WTC11 (cell line): ENCODE measurements around the gene USP13. TPM values are rescaled to one million over a fixed set of nuclear protein-coding genes. Genes with fewer than 3 reads are reported as not detected.

Experiments
- ATAC-seq: fragments of 200-7000 bp; cut with Tn5 transposase; 2 replicates; pipeline ENCODE4 v1.10.0; 2021; ENCODE audit warnings: mild to moderate bottlenecking, moderate library complexity
- CTCF ChIA-PET: fragments of 300-600 bp; sonication (Branson Sonifier 250); formaldehyde crosslinking; loops from one replicate; lab custom pipeline; 2021; ENCODE audit warnings: antibody characterized with exemption; lab: Charles Lee
- POLR2A ChIA-PET: fragments of 350-600 bp; sonication (Branson Sonifier 250); formaldehyde crosslinking; loops from one replicate; lab custom pipeline; 2021; ENCODE audit warnings: antibody characterized with exemption; lab: Charles Lee
- DNase-seq: peaks from one replicate; pipeline ENCODE4 v3.0.0; 2021; ENCODE audit warnings: low spot score
- H3K27ac Mint-ChIP-seq: 2 replicates; pipeline ENCODE4 v1.8.0; 2021; ENCODE audit warnings: mixed read lengths
- H3K27me3 Mint-ChIP-seq: 2 replicates; pipeline ENCODE4 v1.8.0; 2021; ENCODE audit warnings: low read depth, mild to moderate bottlenecking, moderate library complexity, mixed read lengths
- H3K36me3 Mint-ChIP-seq: 2 replicates; pipeline ENCODE4 v1.8.0; 2021; ENCODE audit warnings: mixed read lengths
- H3K4me1 Mint-ChIP-seq: 2 replicates; pipeline ENCODE4 v1.8.0; 2022; ENCODE audit warnings: mixed read lengths
- H3K4me3 Mint-ChIP-seq: 2 replicates; pipeline ENCODE4 v1.8.0; 2021; ENCODE audit warnings: mild to moderate bottlenecking, moderate library complexity, mixed read lengths
- H3K9me3 Mint-ChIP-seq: 2 replicates; pipeline ENCODE4 v1.8.0; 2021; ENCODE audit warnings: mixed read lengths
- ATF1 ChIP-seq: sonication (generic); formaldehyde crosslinking; IDR thresholded peaks from 2 replicates; pipeline ENCODE4 v1.8.1; 2023; ENCODE audit warnings: mild to moderate bottlenecking, moderate library complexity, missing genetic modification reagents
- FOXJ3 ChIP-seq: sonication (generic); formaldehyde crosslinking; IDR thresholded peaks from 2 replicates; pipeline ENCODE4 v1.9.0; 2021; ENCODE audit warnings: missing genetic modification reagents, mild to moderate bottlenecking, borderline replicate concordance
- GABPB1 ChIP-seq: sonication (generic); formaldehyde crosslinking; IDR thresholded peaks from 2 replicates; pipeline ENCODE4 v1.8.1; 2023; ENCODE audit warnings: mild to moderate bottlenecking, missing genetic modification reagents
- GTF2I ChIP-seq: fragments of 250-450 bp; sonication (Bioruptor Pico); conservative IDR thresholded peaks from 2 replicates; pipeline ENCODE4 v1.4.0; 2021; ENCODE audit warnings: mild to moderate bottlenecking
- JAZF1 ChIP-seq: fragments of 250-450 bp; sonication (Bioruptor Pico); IDR thresholded peaks from 2 replicates; pipeline ENCODE4 v1.9.0; 2021; ENCODE audit warnings: moderate library complexity, mild to moderate bottlenecking, inconsistent platforms
- MXD4 ChIP-seq: fragments of 250-450 bp; sonication (Bioruptor Pico); IDR thresholded peaks from 2 replicates; pipeline ENCODE4 v1.8.0; 2021; ENCODE audit warnings: mild to moderate bottlenecking, moderate library complexity, borderline replicate concordance
- NFE2L1 ChIP-seq: sonication (generic); formaldehyde crosslinking; IDR thresholded peaks from 2 replicates; pipeline ENCODE4 v1.8.1; 2023; ENCODE audit warnings: missing genetic modification reagents
- ZNF121 ChIP-seq: sonication (generic); formaldehyde crosslinking; IDR thresholded peaks from 2 replicates; pipeline ENCODE4 v1.8.0; 2023; ENCODE audit warnings: missing genetic modification reagents
- ZNF263 ChIP-seq: sonication (generic); formaldehyde crosslinking; IDR thresholded peaks from 2 replicates; pipeline ENCODE4 v1.8.1; 2022; ENCODE audit warnings: low read depth, mild to moderate bottlenecking, moderate library complexity, missing genetic modification reagents
- total RNA-seq: library from RNA; stranded (reverse); gene quantifications from 3 replicates; pipeline ENCODE4 v1.2.3, GENCODE V29; 2021
- TF ChIP-seq, protein P1 (sequence below): fragments of 250-450 bp; sonication (Bioruptor Pico); IDR thresholded peaks from 2 replicates; pipeline ENCODE4 v1.8.0; 2021; ENCODE audit warnings: mild to moderate bottlenecking
- TF ChIP-seq, protein P2 (sequence below): sonication (generic); formaldehyde crosslinking; conservative IDR thresholded peaks from 2 replicates; pipeline ENCODE4 v1.8.1; 2023; ENCODE audit warnings: mild to moderate bottlenecking, low read depth, missing genetic modification reagents, moderate library complexity
- TF ChIP-seq, protein P3 (sequence below): sonication (generic); formaldehyde crosslinking; IDR thresholded peaks from 2 replicates; pipeline ENCODE4 v1.8.0; 2022; ENCODE audit warnings: mild to moderate bottlenecking, missing genetic modification reagents
- TF ChIP-seq, protein P4 (sequence below): sonication (generic); formaldehyde crosslinking; conservative IDR thresholded peaks from 2 replicates; pipeline ENCODE4 v1.8.1; 2022; ENCODE audit warnings: mild to moderate bottlenecking, missing genetic modification reagents
- TF ChIP-seq, protein P5 (sequence below): sonication (generic); formaldehyde crosslinking; IDR thresholded peaks from 2 replicates; pipeline ENCODE4 v1.8.0; 2022; ENCODE audit warnings: mild to moderate bottlenecking, missing genetic modification reagents
- TF ChIP-seq, protein P6 (sequence below): sonication (generic); formaldehyde crosslinking; IDR thresholded peaks from 2 replicates; pipeline ENCODE4 v1.8.1; 2022; ENCODE audit warnings: missing genetic modification reagents, borderline replicate concordance

USP13 gene
- total RNA-seq, 1 experiment from 2014 or later: 26.8 TPM

DNA sequence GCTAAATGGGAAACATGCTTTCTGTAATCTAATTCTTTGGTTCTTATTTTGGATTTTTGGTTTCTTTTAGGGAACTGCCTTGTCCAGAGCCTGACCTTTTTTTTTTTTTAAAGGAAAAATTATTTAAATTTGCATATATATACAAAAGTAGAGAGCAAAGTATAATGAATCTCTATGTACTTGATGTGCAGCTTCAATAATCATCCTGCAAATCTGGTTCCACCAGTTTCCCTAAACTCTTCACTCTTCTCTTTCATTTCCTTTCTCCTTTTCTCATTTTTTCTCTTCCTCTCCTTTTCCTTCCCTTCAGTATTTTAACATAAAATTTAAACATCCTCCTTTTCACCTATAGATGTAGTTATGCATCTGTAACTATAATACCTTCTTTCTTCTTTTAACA lies 82.5 kb downstream of the USP13 start (continued):
- TF ChIP-seq, protein P1, sequence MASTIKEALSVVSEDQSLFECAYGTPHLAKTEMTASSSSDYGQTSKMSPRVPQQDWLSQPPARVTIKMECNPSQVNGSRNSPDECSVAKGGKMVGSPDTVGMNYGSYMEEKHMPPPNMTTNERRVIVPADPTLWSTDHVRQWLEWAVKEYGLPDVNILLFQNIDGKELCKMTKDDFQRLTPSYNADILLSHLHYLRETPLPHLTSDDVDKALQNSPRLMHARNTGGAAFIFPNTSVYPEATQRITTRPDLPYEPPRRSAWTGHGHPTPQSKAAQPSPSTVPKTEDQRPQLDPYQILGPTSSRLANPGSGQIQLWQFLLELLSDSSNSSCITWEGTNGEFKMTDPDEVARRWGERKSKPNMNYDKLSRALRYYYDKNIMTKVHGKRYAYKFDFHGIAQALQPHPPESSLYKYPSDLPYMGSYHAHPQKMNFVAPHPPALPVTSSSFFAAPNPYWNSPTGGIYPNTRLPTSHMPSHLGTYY (CRISPR knock-in tag): no peak
- TF ChIP-seq, protein P2, sequence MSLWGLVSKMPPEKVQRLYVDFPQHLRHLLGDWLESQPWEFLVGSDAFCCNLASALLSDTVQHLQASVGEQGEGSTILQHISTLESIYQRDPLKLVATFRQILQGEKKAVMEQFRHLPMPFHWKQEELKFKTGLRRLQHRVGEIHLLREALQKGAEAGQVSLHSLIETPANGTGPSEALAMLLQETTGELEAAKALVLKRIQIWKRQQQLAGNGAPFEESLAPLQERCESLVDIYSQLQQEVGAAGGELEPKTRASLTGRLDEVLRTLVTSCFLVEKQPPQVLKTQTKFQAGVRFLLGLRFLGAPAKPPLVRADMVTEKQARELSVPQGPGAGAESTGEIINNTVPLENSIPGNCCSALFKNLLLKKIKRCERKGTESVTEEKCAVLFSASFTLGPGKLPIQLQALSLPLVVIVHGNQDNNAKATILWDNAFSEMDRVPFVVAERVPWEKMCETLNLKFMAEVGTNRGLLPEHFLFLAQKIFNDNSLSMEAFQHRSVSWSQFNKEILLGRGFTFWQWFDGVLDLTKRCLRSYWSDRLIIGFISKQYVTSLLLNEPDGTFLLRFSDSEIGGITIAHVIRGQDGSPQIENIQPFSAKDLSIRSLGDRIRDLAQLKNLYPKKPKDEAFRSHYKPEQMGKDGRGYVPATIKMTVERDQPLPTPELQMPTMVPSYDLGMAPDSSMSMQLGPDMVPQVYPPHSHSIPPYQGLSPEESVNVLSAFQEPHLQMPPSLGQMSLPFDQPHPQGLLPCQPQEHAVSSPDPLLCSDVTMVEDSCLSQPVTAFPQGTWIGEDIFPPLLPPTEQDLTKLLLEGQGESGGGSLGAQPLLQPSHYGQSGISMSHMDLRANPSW: no peak

DNA sequence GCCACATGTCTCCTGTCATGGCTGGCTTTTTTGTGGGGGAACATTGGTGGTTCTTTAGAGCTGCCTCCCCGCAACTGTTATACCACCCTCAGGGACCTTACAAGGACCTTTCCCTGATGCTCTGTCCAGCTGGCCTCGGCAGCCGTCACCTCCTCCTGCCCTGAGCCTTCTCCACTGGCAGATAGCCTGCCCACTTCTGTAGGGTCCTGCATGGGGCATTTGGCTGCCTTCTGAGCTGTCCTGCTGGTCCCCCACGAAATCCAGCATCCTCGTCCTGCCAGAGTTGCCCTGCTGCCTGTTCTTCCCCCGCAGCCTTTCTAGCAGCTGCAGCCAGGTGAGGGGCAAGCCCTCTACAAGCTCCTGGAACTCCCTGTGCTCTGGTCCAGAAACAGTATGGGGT lies 86.2 kb downstream of the USP13 start:
- ATAC-seq: no peak
- no peak for DNase-seq
- no peak overlapping the region for H3K27ac Mint-ChIP-seq
- no peak overlapping the region for H3K4me3 Mint-ChIP-seq
- H3K4me1 Mint-ChIP-seq: peaks cover under 1% of the 10 kb centered on the region; the same call in 1 of the 2 replicates
- ChIA-PET POLR2A (no interaction called here), CTCF (interaction anchor here (1.7 kb wide), 1 partner anchor 89 kb away, joined by 5 read pairs; no protein-coding TSS in a partner anchor)
- H3K36me3 Mint-ChIP-seq: peaks cover 24% of the 10 kb centered on the region
- TF ChIP-seq, protein P3, sequence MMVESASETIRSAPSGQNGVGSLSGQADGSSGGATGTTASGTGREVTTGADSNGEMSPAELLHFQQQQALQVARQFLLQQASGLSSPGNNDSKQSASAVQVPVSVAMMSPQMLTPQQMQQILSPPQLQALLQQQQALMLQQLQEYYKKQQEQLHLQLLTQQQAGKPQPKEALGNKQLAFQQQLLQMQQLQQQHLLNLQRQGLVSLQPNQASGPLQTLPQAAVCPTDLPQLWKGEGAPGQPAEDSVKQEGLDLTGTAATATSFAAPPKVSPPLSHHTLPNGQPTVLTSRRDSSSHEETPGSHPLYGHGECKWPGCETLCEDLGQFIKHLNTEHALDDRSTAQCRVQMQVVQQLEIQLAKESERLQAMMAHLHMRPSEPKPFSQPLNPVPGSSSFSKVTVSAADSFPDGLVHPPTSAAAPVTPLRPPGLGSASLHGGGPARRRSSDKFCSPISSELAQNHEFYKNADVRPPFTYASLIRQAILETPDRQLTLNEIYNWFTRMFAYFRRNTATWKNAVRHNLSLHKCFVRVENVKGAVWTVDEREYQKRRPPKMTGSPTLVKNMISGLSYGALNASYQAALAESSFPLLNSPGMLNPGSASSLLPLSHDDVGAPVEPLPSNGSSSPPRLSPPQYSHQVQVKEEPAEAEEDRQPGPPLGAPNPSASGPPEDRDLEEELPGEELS (CRISPR knock-in tag): no peak
- TF ChIP-seq MXD4 (CRISPR knock-in tag) (no peak), ATF1 (no peak), ZNF121 (CRISPR knock-in tag) (no peak)
- TF ChIP-seq, protein P4, sequence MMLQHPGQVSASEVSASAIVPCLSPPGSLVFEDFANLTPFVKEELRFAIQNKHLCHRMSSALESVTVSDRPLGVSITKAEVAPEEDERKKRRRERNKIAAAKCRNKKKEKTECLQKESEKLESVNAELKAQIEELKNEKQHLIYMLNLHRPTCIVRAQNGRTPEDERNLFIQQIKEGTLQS (CRISPR knock-in tag): no peak
- H3K27me3 Mint-ChIP-seq: no peaks in the 10 kb centered on the region
- H3K9me3 Mint-ChIP-seq: no peaks in the 10 kb centered on the region

DNA sequence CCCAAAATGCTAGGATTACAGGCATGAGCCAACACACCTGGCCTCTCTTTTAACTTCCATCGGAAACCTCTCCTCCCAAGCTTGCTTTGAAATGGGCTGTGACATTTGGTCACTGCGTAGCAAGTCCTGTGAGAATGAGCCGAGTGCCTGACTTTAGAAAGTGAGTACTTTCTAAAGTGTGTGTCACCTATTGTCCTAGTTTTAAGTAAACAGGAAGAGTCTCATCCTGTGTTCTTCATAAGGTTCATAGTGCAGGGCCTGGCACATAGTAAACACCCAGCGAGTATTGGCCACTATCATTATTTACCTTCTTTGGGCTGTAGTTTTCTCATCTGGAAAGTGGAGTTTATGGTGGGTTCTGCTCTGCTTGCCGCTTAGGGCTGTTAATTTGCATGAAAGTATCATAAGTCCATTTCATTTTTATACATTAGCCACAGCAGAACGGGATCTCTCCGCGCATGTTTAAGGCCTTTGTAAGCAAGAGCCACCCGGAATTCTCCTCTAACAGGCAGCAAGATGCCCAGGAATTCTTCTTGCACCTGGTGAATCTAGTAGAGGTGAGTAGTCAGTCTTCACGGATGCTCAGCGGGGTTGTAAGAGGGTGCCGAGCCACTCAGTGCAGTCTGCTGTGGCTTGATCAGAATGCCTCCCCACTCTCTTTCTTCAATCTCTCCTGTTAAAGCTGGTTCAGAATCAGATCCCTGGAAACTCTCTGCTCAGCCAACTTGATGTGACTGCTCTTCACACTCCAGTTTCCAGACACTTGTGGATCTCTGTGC lies 87.2 kb downstream of the USP13 start:
- DNase-seq (no peak), ATAC-seq (no peak)
- H3K4me1 Mint-ChIP-seq: peaks cover 11% of the 10 kb centered on the region
- H3K9me3 Mint-ChIP-seq: no peaks in the 10 kb centered on the region
- H3K27ac Mint-ChIP-seq: 0 out of 2 replicates have a peak overlapping the region, but pooled peaks have one; percentile 19
- TF ChIP-seq, protein P1 (CRISPR knock-in tag): no peak
- TF ChIP-seq GABPB1 (CRISPR knock-in tag): peak; percentile 50
- POLR2A ChIA-PET: no interaction called here
- peaks cover 28% of the 10 kb centered on the region for H3K36me3 Mint-ChIP-seq
- no peaks in the 10 kb centered on the region for H3K27me3 Mint-ChIP-seq
- CTCF ChIA-PET: no interaction called here
- H3K4me3 Mint-ChIP-seq: no peak overlapping the region

DNA sequence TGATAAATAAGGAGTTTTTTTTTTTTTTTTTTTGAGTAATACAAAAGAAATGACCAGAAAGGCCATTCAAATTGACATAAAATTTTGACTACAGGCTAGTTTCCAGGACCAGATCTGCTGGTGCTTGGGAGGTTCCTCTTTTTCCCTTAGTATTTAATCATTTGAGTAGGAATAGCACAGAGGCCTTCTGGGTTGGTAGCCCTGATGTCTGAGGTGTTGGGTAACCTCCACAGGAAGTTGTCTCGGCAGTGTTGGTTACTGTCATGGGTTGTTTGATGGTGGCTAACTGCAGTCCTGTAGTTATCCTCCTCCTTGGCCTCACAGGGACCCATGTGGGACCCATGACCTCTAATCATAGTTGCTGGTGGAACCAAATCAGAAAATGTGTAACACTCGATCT lies 91.1 kb downstream of the USP13 start:
- Mint-ChIP-seq H3K4me1 (peaks cover 11% of the 10 kb centered on the region), H3K27me3 (no peaks in the 10 kb centered on the region), H3K9me3 (no peaks in the 10 kb centered on the region), H3K27ac (no peak overlapping the region), H3K4me3 (no peak overlapping the region), H3K36me3 (peaks cover 28% of the 10 kb centered on the region)
- no peak for DNase-seq
- CTCF ChIA-PET: interaction anchor here (1.1 kb wide), 1 partner anchor 94 kb away, joined by 3 read pairs; no protein-coding TSS in a partner anchor
- ATAC-seq: peak; percentile 45; the same call in 1 of the 2 replicates
- POLR2A ChIA-PET: no interaction called here
- TF ChIP-seq FOXJ3 (CRISPR knock-in tag): no peak
- TF ChIP-seq, protein P5, sequence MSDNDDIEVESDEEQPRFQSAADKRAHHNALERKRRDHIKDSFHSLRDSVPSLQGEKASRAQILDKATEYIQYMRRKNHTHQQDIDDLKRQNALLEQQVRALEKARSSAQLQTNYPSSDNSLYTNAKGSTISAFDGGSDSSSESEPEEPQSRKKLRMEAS (CRISPR knock-in tag): no peak
- TF ChIP-seq, protein P6, sequence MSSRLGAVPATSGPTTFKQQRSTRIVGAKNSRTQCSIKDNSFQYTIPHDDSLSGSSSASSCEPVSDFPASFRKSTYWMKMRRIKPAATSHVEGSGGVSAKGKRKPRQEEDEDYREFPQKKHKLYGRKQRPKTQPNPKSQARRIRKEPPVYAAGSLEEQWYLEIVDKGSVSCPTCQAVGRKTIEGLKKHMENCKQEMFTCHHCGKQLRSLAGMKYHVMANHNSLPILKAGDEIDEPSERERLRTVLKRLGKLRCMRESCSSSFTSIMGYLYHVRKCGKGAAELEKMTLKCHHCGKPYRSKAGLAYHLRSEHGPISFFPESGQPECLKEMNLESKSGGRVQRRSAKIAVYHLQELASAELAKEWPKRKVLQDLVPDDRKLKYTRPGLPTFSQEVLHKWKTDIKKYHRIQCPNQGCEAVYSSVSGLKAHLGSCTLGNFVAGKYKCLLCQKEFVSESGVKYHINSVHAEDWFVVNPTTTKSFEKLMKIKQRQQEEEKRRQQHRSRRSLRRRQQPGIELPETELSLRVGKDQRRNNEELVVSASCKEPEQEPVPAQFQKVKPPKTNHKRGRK (CRISPR knock-in tag): no peak
- TF ChIP-seq NFE2L1 (CRISPR knock-in tag): no peak
- no peak for TF ChIP-seq MXD4 (CRISPR knock-in tag)
- TF ChIP-seq GTF2I (CRISPR knock-in tag): no peak
- no peak for TF ChIP-seq JAZF1 (CRISPR knock-in tag)
- TF ChIP-seq ZNF121 (CRISPR knock-in tag): no peak
- no peak for TF ChIP-seq ZNF263
